Spleen (tissue), 11 donors: ENCODE data around the gene RNF222. TPM values are rescaled to one million over a fixed set of nuclear protein-coding genes. Genes with fewer than 3 reads are reported as not detected.

Source experiments
- DNase-seq: peaks from one replicate; pipeline ENCODE4 v3.0.0-alpha.2; 2020
- H3K27ac ChIP-seq, 8 donors: fragments of 200-600 bp; sonication (generic) in 7 of 8; 1 replicate in 4 of 8; 2 replicates in 4 of 8; pipeline versions ENCODE4 v1.5.0 to v1.8.0; 2016 to 2021; ENCODE audit warnings: inconsistent platforms in 4 of 8, mild to moderate bottlenecking in 4 of 8, moderate library complexity in 1 of 8
- H3K27me3 ChIP-seq, 7 donors: fragments of 200-600 bp; sonication (generic) in 6 of 7; replicated peaks in 1 of 7; 1 replicate in 4 of 7; 2 replicates in 3 of 7; pipeline versions ENCODE4 v1.5.0 to v1.8.0; 2016 to 2021; ENCODE audit warnings: inconsistent platforms in 3 of 7, mild to moderate bottlenecking in 1 of 7
- H3K36me3 ChIP-seq, 6 donors: fragments of 200-600 bp; sonication (generic) in 5 of 6; 1 replicate in 4 of 6; 2 replicates in 2 of 6; pipeline versions ENCODE4 v1.5.0 to v1.8.0; 2016 to 2021; ENCODE audit warnings: inconsistent platforms in 2 of 6
- H3K4me1 ChIP-seq, 6 donors: fragments of 200-600 bp; sonication (generic) in 5 of 6; 1 replicate in 3 of 6; 2 replicates in 3 of 6; pipeline versions ENCODE4 v1.5.0 to v1.8.0; 2016 to 2021; ENCODE audit warnings: inconsistent platforms in 3 of 6
- H3K4me3 ChIP-seq, 8 donors: fragments of 200-600 bp; sonication (generic) in 7 of 8; 1 replicate in 4 of 8; 2 replicates in 4 of 8; pipeline versions ENCODE4 v1.5.0 to v1.8.0; 2016 to 2021; ENCODE audit warnings: inconsistent platforms in 4 of 8, mild to moderate bottlenecking in 4 of 8, moderate library complexity in 2 of 8
- H3K9me3 ChIP-seq, 8 donors: fragments of 200-600 bp; sonication (generic) in 7 of 8; 1 replicate in 4 of 8; 2 replicates in 4 of 8; pipeline versions ENCODE4 v1.5.0 to v1.8.0; 2016 to 2021; ENCODE audit warnings: inconsistent platforms in 4 of 8
- POLR2A ChIP-seq, 3 donors: fragments of 450-650 bp; IDR thresholded peaks; one replicate each; pipeline ENCODE4 v1.5.1; 2017; ENCODE audit warnings: antibody characterized with exemption in 3 of 3, mild to moderate bottlenecking in 1 of 3
- POLR2AphosphoS5 ChIP-seq, 3 donors: sonication (generic); formaldehyde crosslinking; IDR thresholded peaks; one replicate each; pipeline ENCODE4 v1.5.1; 2017; ENCODE audit warnings: antibody characterized with exemption in 3 of 3
- WGBS, 5 donors: extraction: QIAGEN DNeasy Blood & Tissue Kit in 3 of 5; methylation state at CpG; one replicate each; pipeline versions ENCODE4 v1.1.5 to v1.1.7; 2013 to 2018; 5-methylcytosine and 5-hydroxymethylcytosine counted together
- intact Hi-C: fragments of 100-400 bp; cut with DNase I; formaldehyde crosslinking; loops from one replicate; pipeline ENCODE4 v1.15.0; 2023; ENCODE audit warnings: low total_unique reads
- polyA plus RNA-seq, 3 donors: library from polyadenylated mRNA; stranded (reverse); fragments of 200-250 nt; gene quantifications; one replicate each; pipeline ENCODE4 v1.2.1, GENCODE V29; 2013
- total RNA-seq, 7 donors: library from RNA; depleted of rRNA in 3 of 7; stranded (reverse); fragments of >200 nt in 3 of 7; fragmentation: NEBNext Ultra II Directional in 4 of 7; extraction: Animal tissue kit (Norgen Biotek cat#: 25700) in 4 of 7; gene quantifications; one replicate each; pipeline versions ENCODE4 v1.1.0 to v1.2.1, GENCODE V29; 2016 to 2021
- TF ChIP-seq, protein P1 (sequence below), 11 experiments: fragments of 200-600 bp in 7 of 11; fragments of 450-650 bp in 4 of 11; sonication (generic) in 4 of 11; IDR thresholded peaks in 8 of 11; conservative IDR thresholded peaks in 3 of 11; 1 replicate in 7 of 11; 2 replicates in 4 of 11; pipeline versions ENCODE4 v1.4.0 to v1.8.0; 2016 to 2021; ENCODE audit warnings: antibody characterized with exemption in 11 of 11, inconsistent platforms in 4 of 11, mild to moderate bottlenecking in 1 of 11
- donor health status: healthy with polysubstance abuse.
- donor health status: DM: no; HTN: no; CAD: no; lungs with moderate emphysema.
- donor health status: DM: no; HTN: no; CAD: no.
- donor health status: Bipolar disorder and iron deficiency.
- donor health status: healthy.
- donor health status: DM: no; HTN: no; CAD: no.
- donor health status: DM: yes; HTN: yes; CAD: no.

RNF222 gene
- total and polyA plus RNA-seq, 10 donors: 0.03 to 0.05 TPM; not detected in 8

DNA sequence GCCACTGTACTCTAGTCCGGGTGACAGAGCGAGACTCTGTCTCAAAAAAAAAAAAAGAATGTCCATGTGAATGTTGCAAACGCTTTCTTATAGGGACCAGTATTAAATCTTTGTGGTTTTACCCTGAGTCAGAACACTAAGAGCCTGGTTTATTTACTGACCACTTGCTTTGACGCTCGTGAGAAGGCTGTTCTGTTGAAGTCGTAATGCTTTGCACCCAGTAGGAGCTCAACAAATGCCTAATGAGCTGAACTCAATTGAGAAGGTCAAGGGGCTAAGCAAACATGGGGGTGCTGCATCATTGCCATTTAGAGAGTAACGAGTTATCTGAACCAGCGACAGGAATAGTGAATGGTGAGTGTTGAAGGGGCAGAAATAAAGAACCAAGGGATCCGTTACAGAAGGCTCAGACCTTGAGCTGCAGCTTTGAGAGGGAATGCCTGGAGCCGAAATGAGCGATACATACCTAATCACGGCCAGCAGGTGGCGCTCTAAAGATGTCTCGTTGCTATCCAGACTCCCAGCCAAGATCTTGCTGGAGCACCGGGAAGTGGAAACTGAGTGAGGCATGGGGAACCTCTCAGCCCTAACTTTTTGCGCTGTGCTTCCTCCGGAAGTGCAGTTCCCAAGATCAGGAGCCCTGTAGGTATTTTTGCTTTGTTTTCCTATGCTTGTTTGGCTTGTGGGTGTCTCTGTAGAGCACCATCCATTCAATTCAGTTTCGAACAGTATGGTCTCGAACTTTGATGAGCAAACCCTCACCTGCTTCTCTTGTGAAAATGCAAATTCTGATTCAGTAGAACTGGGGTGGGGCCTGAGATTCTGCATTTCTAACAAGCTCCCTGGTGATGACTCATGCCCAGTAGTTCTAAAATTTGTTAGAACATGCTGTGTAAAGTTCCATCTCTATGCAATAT is 12.6 kb upstream of the RNF222 start:
- Histone ChIP-seq H3K4me3 (peak overlapping the region in 1 of 8 donors; percentile 25), H3K27me3 (peaks cover 0 to 46% (median 3%) of the 10 kb centered on the region in 7 donors), H3K27ac (peak overlapping the region in 3 of 8 donors; percentile 14 to 91 (median 41)), H3K4me1 (peaks cover 0 to 11% (median 9%) of the 10 kb centered on the region in 6 donors), H3K9me3 (no peaks in the 10 kb centered on the region), H3K36me3 (no peaks in the 10 kb centered on the region)
- 25 to 30% (median 27%) methylated on average over 19 of the region's 19 CpGs for WGBS, 5 donors
- intact Hi-C loops: loop anchor here (5.0 kb wide), 1 partner anchor 337 kb away; no protein-coding TSS in a partner anchor
- peak; percentile 93 for DNase-seq
- TF ChIP-seq POLR2AphosphoS5 (IDR thresholded peaks at IDR 0.05) (peak in 1 of 3 donors; percentile 64), POLR2A (IDR thresholded peaks at IDR 0.05) (no peak)
- TF ChIP-seq, protein P1, sequence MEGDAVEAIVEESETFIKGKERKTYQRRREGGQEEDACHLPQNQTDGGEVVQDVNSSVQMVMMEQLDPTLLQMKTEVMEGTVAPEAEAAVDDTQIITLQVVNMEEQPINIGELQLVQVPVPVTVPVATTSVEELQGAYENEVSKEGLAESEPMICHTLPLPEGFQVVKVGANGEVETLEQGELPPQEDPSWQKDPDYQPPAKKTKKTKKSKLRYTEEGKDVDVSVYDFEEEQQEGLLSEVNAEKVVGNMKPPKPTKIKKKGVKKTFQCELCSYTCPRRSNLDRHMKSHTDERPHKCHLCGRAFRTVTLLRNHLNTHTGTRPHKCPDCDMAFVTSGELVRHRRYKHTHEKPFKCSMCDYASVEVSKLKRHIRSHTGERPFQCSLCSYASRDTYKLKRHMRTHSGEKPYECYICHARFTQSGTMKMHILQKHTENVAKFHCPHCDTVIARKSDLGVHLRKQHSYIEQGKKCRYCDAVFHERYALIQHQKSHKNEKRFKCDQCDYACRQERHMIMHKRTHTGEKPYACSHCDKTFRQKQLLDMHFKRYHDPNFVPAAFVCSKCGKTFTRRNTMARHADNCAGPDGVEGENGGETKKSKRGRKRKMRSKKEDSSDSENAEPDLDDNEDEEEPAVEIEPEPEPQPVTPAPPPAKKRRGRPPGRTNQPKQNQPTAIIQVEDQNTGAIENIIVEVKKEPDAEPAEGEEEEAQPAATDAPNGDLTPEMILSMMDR (IDR thresholded peaks at IDR 0.05 in 8 of 11, conservative IDR thresholded peaks at IDR 0.05 in 3 of 11): peak; percentile 78 to 93 (median 87)

DNA sequence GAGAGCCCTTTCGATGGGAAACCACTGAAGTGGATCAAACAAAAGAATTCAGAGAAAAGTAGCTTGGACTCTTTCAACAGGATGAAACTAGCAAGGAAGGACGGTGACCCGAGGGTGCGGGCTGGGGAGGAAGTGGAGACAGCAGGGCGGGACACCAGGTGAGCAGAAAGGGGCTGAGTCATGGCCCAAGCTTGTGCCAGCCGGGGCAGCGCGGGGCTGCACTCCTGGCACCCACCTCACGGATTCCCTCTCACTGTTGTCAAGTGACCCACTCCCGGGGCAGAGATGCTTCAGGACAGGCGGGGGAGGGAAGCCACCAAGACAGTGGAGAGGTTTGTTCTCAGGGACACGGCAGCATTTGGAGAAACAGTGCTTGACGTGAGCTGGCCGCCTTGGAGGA is 10.7 kb upstream of the RNF222 start:
- WGBS, 5 donors: 47 to 60% (median 55%) methylated on average over 11 to 14 of the region's 14 CpGs
- intact Hi-C loops: no loop called here
- H3K4me1 ChIP-seq: peaks cover 0 to 11% (median 9%) of the 10 kb centered on the region in 6 donors

DNA sequence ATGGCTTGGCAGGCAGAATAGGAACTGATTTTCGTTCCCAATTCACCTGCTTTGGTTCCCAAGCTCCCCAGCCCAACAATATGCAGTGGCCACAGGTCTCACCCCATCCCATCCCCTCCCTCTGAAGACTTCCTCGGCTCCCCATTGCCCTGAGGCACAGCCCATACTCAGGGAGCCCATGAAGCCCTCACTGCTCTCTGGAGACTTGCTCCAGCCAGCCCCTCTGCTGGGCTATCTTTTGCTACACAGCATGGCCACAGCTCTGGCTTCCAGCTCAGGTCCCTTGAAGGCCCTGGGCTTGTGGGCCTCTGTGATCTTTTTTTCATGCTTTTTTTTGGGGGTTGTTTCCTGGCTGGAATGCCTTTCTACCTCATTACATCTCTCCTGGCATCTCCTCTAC is 8.5 kb upstream of the RNF222 start:
- Histone ChIP-seq H3K27ac (no peak overlapping the region), H3K4me3 (no peak overlapping the region), H3K4me1 (peaks cover 0 to 11% (median 9%) of the 10 kb centered on the region in 6 donors), H3K27me3 (peaks cover 0 to 53% (median 3%) of the 10 kb centered on the region in 7 donors), H3K36me3 (no peaks in the 10 kb centered on the region), H3K9me3 (no peaks in the 10 kb centered on the region)
- WGBS, 5 donors: 77 to 89% (median 83%) methylated on average over 2 of the region's 2 CpGs
- no peak for TF ChIP-seq POLR2A (IDR thresholded peaks at IDR 0.05)
- TF ChIP-seq, protein P1 (IDR thresholded peaks at IDR 0.05 in 8 of 11, conservative IDR thresholded peaks at IDR 0.05 in 3 of 11): no peak
- no peak for TF ChIP-seq POLR2AphosphoS5 (IDR thresholded peaks at IDR 0.05)
- no peak for DNase-seq
- intact Hi-C loops: no loop called here

More for the DNA sequence above, 10.7 kb upstream of the RNF222 start:
- TF ChIP-seq, protein P1 (IDR thresholded peaks at IDR 0.05 in 8 of 11, conservative IDR thresholded peaks at IDR 0.05 in 3 of 11): no peak
- TF ChIP-seq POLR2A (IDR thresholded peaks at IDR 0.05) (no peak), POLR2AphosphoS5 (IDR thresholded peaks at IDR 0.05) (no peak)
- Histone ChIP-seq H3K4me3 (no peak overlapping the region), H3K27ac (no peak overlapping the region), H3K27me3 (peaks cover 0 to 54% (median 3%) of the 10 kb centered on the region in 7 donors), H3K36me3 (no peaks in the 10 kb centered on the region), H3K9me3 (no peaks in the 10 kb centered on the region)
- no peak for DNase-seq

GRCh38 chr17:8405499-8406016 is 7.9 kb upstream of the RNF222 start:
- Histone ChIP-seq H3K27ac (no peak overlapping the region), H3K27me3 (peaks cover 0 to 57% (median 3%) of the 10 kb centered on the region in 7 donors), H3K4me3 (no peak overlapping the region), H3K9me3 (no peaks in the 10 kb centered on the region), H3K36me3 (no peaks in the 10 kb centered on the region), H3K4me1 (peaks cover 0 to 7% (median 7%) of the 10 kb centered on the region in 6 donors)
- WGBS, 5 donors: 60 to 91% (median 84%) methylated on average over 5 to 11 of the region's 11 CpGs
- DNase-seq: no peak
- intact Hi-C loops: no loop called here
- TF ChIP-seq POLR2AphosphoS5 (IDR thresholded peaks at IDR 0.05) (no peak), POLR2A (IDR thresholded peaks at IDR 0.05) (no peak)
- TF ChIP-seq, protein P1 (IDR thresholded peaks at IDR 0.05 in 8 of 11, conservative IDR thresholded peaks at IDR 0.05 in 3 of 11): no peak
